Measurements from ENCODE around the gene TPPP.
"Not testable (repeated sequence)": the region's sequence is repeated elsewhere in the genome, so short reads cannot be mapped to it uniquely, and the experiment has no call there.

The TPPP gene

DNA sequence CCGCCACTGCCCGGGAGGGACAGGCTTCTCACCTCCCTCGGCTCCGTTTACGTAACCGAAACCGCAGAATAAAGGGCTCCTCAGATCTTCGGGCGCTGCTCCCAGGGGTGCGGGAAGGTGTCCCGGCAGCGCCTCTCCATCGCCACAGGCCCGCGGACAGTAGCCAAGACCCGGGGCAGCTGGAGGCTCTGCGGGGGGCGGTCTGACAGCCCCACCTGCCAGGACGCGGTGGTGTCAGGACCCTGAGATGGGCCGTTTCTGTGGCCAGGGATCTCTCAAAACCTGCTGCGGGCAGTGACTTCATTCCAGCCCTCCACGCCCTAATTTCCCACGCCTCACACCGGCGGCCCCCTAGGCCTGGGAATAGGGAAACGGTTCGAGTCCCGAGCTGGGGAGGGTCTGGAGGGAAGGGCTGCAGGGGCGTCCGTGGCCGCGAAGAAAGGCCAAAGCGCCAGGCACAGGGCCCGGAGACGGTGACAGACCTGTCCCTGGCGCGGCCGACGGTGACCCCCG lies 567 bp downstream of the TPPP start:
- not testable (repeated sequence) for DNase-seq

DNA sequence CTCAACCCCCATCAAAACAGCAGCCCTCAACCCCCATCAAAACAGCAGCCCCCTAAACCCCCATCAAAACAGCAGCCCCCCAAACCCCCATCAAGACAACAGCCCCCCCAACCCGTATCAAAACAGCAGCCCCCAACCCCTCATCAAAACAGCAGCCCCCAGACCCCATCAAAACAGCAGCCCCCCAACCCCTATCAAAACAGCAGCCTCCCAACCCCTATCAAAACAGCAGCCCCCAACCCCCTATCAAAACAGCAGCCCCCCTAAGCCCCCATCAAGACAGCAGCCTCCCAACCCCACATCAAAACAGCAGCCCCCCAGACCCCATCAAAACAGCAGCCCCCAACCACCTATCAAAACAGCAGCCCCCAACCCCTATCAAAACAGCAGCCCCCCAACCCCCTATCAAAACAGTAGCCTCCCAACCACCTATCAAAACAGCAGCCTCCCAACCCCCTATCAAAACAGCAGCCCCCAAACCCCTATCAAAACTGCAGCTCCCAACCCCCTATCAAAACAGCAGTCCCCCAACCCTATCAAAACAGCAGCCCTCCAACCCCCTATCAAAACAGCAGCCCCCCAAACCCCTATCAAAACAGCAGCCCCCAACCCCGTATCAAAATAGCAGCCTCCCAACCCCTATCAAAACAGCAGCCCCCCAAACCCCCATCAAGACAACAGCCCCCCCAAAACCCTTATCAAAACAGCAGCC lies 1.2 kb downstream of the TPPP start:
- DNase-seq = no peak

DNA sequence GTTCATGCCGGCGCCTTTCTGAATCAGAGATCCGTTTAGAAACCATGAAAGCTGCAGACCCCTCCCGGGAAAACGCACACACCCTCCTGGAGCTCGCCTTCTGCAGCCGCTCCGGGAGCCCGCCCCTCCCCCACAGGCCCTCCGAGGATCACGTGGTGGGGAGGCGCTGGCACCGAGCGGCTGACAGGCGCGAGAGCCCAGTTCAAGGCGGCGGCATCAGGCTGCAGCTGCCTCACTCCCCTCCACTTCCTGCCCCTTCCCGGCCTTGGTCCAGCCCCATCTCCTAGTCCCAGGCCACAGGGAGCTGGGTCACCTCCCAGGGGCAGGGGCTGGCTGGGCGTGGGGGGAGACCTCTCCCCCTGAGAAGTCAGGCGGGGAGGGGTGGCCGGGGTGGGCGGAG lies 2.1 kb downstream of the TPPP start:
- DNase-seq = not testable (repeated sequence)

DNA sequence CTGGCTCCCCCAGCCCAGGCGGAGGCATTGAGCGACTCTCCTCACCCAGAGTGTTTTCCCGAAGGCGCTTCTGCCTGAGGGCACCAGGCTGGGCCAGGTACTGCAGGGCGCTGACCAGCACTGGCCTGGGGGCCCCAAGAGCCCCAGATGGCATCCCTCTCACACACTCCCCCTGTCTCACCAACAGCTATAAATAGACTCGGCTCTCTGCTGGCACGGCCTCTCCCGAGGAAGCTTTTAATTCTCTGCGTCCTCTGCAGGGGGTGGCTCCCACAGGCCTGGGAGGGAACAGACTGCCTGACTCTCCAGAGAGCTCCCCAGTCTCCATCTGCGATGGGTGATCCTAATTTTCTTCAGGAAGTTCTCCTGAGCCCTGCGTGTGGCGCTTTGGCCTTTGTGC lies 2.9 kb downstream of the TPPP start:
- DNase-seq = not testable (repeated sequence)

DNA sequence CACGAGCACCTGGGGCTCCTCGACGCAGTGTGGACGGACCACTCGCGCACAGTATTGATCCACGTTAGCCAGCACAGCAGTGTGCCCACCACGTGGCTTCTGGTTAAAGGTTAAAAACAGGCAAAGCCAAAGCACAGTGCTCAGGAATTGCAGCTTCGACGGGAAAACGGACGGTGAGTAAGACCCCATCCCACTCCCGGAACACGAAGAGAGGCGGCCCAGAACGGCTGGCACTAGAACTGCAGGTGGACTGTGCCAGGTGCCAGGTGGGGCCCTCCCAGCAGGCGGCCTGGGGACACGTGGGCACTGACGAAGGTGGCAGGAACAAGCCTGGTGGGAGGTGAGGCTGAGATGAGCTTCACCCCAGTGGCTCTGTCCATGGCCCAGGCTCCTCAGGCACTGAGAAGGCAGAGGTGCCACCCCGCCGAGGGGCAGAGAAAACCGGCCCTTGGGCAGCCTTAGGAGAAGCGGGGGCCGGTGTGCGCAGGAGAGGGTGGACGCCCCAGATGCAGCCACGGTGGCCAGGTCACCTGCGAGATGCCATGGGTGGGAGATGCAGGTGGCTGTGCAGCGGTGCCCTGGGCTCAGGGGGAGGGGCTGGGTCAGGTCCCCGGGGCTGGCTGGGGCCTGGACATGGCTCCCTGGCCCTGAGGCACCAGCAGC lies 4.7 kb downstream of the TPPP start:
- DNase-seq = not testable (repeated sequence)

DNA sequence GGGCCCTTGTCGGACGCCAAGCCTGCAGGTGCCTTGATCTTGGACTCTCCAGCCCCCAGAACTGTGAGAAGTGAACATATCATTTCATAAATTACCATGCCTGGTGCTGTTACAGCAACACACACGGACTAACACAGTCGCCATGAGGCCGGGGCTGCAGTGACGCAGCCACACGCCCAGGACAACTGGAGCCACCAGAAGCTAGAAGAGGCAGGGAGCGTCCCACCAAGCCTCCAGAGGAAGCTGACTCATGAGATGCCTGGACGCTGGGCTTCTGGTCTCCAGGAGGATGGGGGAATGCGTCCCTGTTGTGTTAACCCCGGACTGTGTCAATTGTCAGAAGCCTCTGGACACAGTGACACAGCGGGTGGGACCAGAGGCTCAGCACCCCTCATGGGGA lies 6.2 kb downstream of the TPPP start:
- not testable (repeated sequence) for DNase-seq

DNA sequence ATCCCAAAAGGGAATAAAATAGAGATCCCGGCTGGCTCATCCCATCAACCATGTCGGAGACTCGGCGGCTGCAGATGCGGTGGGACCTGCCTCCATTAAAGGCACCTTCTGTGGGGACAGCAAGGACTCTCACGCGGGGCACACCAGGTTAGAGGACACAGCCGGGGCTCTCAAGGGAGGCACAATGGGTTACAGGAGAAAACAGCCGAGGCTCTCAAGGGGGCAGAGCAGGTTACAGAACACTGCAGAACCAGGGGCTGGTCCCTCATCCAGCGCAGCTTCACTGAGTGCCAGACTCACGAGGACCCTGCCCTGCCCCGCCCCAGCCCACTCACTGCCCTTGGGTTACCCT lies 7.0 kb downstream of the TPPP start:
- DNase-seq = not testable (repeated sequence)

DNA sequence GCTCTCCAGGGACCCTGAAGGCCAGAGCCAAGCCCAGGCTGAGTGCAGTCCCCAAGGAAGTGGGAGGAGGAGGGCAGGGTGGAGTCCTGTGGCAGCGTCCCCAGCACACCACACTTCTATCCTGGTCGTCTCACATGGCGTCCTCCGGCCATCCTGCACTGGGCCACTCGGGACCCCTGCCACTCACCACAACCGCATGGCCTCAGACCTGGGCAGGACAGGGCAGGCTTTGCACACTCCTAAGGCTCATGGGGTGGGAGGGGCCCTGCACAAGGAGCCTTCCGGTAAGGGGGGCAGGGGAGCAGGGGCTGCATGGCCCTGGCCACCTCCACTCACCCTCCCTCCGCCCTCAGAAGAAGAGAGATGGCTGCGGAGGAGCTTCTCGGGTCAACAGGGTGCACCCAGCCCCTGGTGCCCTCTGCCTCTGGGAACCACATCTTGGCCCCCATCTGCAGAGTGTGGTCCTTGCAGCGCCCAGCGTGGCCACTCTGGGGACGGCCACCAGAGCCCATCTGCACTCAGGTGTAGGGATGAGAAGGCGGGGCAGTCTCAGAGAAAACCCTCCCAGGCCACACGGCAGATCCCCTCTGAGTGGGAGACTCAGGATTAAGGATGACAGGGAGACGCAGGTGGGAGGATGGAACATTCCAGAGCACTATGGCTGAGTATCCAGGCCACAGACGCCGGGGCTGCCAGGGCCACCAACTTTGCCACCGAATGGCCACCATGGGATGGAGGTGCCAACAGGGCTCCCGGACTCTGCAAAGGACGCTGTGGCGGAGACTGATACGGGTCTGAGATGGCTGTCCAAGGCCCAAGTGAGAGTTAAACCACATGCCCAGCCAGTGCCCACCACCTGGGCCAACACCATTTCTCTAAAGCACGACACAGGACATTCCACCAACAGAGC lies 7.6 kb downstream of the TPPP start:
- DNase-seq = no peak

DNA sequence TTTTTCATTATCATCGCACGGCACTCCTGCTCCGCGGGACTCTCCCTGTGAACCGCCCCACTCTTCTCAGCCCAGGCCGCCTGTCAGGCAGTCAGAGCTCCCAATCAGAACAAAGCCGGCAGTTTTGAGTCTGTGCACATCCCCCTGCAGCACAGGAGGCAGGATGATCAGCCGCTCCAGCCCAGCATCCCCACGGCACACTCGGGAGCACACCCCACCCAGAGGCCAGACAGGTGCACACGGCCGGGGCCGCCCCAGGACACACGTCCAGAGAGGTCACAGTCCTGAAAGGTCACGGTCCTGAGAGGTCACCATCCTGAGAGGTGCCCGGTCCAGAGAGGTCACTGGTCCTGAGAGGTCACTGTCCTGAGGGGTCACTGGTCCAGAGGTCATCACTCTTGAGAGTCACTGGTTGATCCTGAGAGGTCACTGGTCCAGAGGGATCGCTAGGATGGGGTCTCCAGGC lies 8.4 kb downstream of the TPPP start:
- DNase-seq = no peak

DNA sequence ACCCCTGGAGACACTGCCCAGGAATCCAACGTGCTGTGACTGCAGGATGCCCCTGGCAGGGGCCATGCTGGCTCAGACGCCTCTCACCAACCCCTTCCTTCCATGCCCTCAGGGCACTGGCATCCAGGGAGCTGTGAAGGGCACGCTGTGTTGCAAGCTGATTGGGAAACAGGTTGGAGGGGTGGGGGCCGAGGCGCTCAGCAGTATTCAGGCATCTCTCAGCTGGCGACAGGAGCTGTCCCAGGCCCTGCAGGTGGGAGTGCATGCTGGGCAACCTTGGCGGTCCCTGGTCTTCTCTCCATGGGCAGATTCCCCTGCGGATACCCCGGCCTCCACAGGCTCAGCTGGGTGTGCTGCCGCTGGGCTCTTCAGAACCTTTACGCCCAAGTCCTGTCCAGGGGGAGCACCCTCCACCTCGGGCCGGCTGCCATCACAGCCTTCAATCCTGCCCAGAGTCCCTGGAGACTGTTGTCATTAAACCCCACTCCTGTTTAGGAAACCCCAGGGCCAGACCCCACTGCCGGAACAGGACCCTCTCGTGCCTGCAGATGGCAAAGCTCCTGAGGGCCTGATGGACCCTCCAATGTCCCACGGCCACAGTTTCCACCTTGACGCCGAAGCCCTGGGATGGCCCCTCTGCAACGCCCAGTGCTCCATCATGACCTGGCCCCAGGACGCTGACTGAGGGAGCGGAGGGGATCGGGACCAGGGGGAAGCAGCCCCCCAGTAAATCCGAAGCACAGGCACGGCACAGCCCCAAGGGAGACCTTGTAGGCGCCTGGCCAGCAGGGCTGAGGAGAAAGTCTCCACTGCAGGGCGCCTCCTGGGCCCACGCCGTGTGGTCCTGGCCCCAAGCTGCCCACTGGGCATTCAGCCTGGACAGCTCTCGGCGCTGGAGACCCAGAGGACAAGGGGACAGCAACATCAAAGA lies 9.3 kb downstream of the TPPP start:
- no peak for DNase-seq

DNA sequence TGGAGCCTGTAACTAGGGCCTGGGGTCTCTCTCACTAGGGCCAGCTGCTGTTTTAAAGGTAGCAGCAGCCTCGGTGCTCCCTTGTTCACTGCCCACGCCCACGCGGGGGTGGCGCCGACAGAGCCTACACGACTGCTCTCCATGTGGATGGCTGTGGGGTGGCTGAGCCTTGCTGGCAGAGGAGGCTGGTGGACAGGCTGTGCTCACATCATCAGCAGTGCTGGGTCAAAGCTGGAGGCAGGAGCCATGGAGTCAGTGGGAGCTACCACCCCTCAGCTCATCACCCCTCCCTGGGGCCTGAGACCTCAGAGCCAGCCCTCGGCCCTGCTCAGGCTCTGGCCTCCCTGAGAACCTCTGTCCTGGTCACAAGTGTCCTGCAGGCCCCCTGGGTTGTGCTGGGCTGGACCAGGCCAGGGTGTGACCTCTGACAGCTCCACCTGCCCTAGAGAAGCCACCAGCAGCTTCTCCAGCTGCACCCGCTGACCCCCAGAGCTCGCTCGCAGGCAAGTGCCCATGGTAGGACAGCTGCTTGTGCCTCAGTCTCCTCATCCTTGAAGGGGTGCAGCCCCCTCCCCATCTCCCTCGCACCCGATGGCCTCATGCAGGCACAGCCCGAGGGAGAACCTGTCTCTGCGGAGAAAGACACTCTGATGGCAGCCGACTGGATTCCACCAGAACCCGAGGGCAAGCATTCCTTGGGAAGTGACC lies 10.3 kb downstream of the TPPP start:
- DNase-seq = not testable (repeated sequence)

DNA sequence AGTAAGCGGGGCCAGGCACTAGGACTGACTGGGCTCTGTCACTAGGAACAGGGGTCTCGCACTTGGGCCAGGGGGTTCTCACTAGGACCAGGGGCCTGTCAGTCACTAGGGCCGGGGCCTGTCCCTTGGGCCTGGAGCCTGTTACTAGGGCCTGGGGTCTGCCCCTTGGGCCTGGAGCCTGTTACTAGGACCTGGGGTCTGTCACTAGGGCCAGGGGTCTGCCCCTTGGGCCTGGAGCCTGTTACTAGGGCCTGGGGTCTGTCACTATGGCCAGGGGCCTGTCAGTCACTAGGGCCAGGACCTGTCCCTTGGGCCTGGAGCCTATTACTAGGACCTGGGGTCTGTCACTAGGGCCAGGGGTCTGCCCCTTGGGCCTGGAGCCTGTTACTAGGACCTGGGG lies 10.9 kb downstream of the TPPP start:
- not testable (repeated sequence) for DNase-seq

DNA sequence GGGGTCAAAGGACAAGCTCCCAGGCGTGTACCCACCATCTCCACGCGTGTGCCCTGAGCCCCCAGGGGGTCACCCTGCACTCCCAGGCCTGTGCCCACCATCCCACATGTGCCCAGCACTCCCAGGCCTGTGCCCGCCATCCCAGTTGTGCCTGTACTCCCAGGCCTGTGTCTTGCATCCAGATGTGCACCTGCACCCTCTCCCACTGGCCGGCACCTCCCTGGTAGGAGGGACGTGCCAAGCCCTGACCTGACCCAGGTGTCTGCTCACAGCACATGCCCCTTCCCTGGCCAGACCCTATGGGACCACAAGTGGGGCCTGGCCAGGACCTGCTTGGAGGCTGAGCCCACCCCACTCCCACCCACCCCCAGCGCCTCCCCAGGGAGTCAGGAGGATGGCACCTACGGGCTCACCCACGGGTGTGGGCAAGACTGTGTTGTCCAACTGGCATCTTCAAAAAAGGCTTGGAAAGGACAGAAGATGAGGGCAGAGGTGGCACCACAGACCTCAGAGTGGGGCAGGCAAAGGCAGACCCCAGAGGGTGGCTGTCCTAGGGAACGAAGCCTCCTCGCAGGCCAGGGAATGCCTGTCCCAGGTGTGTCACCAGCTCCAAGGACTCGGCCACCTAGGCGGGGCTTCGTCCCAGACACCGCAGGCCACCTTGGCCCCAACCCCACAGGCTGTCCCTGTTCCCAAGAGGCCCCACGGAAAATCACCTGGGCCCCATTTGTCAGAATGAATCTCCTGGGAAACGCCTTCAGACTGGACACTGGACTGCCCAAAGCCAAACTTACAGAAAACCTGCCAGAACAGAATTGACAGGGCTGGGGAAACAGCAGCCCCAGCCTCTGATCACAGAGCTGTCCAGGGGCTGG lies 11.6 kb downstream of the TPPP start:
- not testable (repeated sequence) for DNase-seq

DNA sequence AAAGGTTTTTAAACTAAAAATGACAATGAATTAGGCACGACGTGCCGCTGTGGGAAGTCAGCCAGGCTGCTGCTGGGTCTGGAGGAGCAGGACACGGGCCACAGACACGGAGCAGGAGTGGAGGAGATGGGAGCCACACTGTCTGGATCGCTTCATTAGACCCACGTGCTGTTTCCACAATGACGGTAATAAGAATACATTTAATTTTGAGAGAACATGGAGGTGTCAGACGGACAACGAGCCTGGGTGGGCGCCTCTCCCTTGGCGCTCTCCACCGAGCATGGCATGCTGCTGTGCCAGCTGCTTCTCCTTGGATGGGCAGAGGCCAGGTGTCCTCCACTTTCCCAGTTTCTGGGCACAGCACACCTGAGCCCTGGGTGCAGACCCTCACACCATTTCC lies 12.3 kb downstream of the TPPP start:
- DNase-seq = not testable (repeated sequence)

DNA sequence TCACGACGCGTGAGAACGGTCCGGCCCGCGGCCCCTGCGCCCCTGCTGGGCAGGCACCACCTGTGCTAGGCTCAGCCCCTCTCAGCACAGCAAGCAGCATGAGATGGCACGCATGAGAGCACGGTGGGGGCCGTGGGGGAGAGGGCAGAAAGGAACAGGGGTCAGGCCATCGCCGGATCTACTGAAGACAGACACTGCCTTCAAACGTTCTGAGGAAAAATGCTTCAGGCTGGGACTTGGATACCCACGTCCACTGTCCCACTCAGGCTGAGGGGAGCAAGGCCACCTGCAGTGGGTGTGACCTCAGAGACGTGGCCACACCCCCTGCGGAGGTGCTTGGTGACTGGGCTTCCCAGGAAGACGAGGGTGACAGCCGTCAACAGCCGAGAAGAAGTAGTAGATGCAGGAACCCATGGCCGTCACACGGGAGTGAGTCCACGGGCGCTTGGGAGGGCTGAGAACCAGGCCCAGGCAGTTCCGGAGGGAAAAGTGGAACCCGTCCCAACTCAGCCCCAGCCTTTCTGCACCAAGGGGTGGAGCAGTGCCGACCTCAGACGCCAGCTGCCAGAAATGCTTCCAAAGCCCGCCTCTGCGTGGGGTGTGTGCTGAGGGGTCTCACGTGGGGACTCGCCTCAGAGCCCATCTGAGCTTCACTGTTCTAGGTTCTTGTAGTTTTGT lies 12.9 kb downstream of the TPPP start:
- not testable (repeated sequence) for DNase-seq

DNA sequence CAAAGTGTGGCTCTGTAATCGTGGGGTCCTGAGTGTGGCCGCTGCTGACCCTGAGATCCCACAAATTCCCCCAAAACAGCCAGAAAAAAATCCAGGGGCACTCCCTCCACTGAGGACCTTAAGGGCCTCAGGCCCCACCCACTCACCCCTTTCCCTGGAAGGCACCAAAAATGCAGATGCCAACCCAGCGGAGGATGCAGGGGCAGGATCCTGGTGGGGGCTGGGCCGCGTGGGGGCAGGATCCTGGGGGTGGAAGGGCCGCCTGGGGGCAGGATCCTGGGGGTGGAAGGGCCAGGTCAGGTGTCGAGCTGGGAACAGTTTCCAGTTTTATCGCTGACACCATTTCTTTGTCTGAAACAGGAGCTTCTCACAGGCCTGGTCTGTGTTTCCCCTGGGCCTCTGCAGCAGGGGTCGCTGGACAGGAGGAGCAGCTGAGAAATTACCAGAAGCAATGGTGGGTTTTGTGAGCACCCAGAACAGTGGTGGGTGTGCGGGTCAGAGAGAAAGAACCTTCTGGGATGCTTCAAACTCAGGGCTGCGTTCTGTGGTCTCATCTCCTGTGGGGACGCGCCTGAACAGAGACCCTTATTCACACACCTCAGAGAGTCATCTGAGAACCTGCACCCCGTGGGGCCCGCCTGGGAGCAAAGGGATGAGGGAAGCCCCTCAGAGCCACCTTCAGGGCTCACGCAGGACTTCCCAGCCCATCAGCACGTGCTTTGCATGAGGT lies 13.8 kb downstream of the TPPP start:
- DNase-seq = not testable (repeated sequence)

DNA sequence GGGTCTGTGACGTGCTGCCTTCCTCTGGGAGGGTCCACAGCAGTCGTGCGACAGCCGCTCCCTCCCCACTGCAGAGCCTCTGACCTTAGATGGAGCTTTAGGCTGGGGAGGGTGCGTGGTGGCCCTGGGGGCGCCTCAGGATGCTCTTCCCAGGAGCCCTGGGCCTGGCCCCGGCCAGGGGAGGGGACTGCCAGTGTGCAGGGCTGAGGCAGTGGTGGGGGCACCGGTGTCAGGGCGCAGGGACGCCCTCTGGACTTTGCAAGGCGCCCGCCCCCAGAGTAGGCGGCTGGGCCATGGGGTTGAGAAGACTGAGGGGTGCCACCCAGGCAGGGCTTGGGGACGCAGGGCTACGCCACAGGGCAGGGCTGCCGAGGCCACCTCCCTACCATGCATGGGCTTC lies 14.6 kb downstream of the TPPP start:
- not testable (repeated sequence) for DNase-seq

DNA sequence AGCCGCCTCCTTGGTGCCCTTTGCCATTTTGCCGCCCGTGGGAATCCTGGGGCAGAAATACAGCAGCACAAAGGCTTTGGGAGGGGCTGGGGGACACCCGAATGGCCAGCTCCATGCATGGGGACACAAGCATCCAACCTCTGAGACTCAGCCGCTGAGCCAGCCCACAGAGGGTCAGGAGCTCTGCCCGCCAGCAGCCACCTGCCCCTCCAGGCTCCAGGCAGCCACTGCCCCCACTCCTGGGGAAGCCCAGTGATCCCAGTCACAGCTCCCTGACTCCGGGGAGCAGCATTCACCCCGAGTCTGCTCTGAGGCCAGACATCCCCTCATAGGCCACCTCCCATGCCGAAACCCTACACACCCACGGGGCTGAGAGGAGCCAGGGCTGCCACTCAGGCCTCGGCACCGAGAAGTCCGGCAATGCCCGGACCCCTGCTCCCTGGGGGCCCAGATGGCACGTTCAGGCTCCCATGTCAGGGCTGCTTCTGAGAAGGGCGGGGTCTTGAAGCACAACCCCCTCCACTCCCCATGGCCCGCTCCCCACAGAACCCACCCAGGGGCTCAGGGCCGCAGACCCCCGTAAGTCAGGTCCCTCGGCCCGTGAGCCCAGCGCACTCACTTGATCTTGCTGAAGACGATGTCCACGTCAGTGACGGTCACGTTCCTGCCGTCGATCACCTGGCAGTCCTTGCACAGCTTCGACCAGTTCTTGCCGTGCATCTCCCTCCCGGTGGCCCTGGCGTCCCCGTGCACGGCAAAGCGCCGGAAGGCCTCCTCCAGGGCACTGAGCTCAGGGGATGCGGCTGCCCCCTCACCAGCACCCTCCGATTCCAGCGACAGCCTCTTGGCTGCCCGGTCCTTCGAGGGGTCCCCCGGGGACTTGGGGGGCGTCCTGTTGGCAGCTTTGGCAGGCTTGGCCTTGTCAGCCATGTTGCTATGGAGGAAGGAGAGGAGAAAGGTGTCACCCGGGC lies 15.7 kb downstream of the TPPP start:
- no peak for DNase-seq
